22Rv1 (cell line): ENCODE data around the gene MYO15B.
"Not testable (repeated sequence)": the region's sequence is repeated elsewhere in the genome, so short reads cannot be mapped to it uniquely, and the experiment has no call there.

Source experiments
- CTCF ChIP-seq: fragments of 450-650 bp; IDR thresholded peaks from 2 replicates; pipeline ENCODE4 v1.5.1; 2017; ENCODE audit warnings: mild to moderate bottlenecking
- ZFX ChIP-seq: fragments of 450-650 bp; IDR thresholded peaks from 2 replicates; pipeline ENCODE4 v1.6.1; 2017; ENCODE audit warnings: antibody characterized with exemption, borderline replicate concordance

- not testable (repeated sequence) for TF ChIP-seq CTCF, ZFX
Observed at GRCh38 chr17:75581121-75581725, 6.4 kb upstream of the MYO15B start.
